ENCODE measurements around the gene PRPH.
"Not testable (repeated sequence)": the region's sequence is repeated elsewhere in the genome, so short reads cannot be mapped to it uniquely, and the experiment has no call there.

DNA sequence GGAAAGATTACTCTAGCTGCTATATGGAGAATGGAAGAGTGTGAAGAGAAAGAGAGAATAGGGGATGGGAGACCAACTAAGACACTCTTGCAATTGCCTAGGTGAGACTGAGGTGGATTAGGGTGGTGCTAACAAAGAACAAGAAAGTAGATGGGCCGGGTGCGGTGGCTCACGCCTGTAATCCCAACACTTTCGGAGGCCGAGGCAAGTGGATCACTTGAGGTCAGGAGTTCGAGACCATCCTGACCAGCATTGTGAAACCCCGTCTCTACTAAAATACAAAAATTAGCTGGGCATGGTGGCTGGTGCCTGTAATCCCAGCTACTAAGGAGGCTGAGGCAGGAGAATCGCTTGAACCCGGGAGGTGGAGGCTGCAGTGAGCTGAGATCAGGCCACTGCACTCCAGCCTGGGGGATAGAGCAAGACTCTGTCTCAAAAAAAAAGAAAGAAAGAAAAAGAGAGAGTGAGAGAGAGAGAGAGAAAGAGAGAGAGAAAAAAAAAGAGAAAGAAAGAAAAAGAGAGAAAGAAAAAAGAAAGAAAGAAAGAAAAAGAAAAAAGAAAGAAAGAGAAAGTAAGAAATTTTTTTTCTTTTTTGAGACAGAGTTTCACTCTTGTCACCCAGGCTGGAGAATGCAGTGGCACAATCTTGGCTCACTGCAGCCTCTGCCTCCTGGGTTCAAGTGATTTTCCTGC is 25.6 kb downstream of the PRPH start:
- TF ChIP-seq, protein P1, sequence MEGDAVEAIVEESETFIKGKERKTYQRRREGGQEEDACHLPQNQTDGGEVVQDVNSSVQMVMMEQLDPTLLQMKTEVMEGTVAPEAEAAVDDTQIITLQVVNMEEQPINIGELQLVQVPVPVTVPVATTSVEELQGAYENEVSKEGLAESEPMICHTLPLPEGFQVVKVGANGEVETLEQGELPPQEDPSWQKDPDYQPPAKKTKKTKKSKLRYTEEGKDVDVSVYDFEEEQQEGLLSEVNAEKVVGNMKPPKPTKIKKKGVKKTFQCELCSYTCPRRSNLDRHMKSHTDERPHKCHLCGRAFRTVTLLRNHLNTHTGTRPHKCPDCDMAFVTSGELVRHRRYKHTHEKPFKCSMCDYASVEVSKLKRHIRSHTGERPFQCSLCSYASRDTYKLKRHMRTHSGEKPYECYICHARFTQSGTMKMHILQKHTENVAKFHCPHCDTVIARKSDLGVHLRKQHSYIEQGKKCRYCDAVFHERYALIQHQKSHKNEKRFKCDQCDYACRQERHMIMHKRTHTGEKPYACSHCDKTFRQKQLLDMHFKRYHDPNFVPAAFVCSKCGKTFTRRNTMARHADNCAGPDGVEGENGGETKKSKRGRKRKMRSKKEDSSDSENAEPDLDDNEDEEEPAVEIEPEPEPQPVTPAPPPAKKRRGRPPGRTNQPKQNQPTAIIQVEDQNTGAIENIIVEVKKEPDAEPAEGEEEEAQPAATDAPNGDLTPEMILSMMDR (IDR thresholded peaks at IDR 0.05): not testable (repeated sequence)
- TF ChIP-seq EP300, POLR2A, POLR2AphosphoS5 (IDR thresholded peaks at IDR 0.05): not testable (repeated sequence)
